Testis (tissue), 3 donors: ENCODE data around the gene RASGEF1C. TPM values are rescaled to one million over a fixed set of nuclear protein-coding genes. Genes with fewer than 3 reads are reported as not detected.

ENCODE experiments used
- DNase-seq: peaks from one replicate; pipeline ENCODE4 v3.0.0-alpha.2; 2019
- H3K27ac ChIP-seq, 2 donors: fragments of 200-600 bp; sonication (generic); one replicate each; pipeline ENCODE4 v1.5.1; 2019
- H3K27me3 ChIP-seq: fragments of 200-600 bp; sonication (generic); one replicate; pipeline ENCODE4 v1.5.1; 2019
- H3K36me3 ChIP-seq: fragments of 200-600 bp; sonication (generic); one replicate; pipeline ENCODE4 v1.5.1; 2017; ENCODE audit warnings: low read depth; ENCODE audit errors: missing control alignments
- H3K4me1 ChIP-seq: fragments of 200-600 bp; sonication (generic); one replicate; pipeline ENCODE4 v1.5.1; 2019
- H3K4me3 ChIP-seq, 2 donors: fragments of 200-600 bp; sonication (generic); one replicate each; pipeline ENCODE4 v1.5.1; 2017 to 2019
- H3K9me3 ChIP-seq: fragments of 200-600 bp; sonication (generic); one replicate; pipeline ENCODE4 v1.5.1; 2017
- CTCF ChIP-seq, 3 experiments: fragments of 450-650 bp in 2 of 3; fragments of 200-600 bp in 1 of 3; sonication (generic) in 1 of 3; IDR thresholded peaks; one replicate each; pipeline ENCODE4 v1.5.1; 2016 to 2019; ENCODE audit warnings: antibody characterized with exemption in 3 of 3, mild to moderate bottlenecking in 2 of 3, moderate library complexity in 1 of 3
- POLR2A ChIP-seq: fragments of 450-650 bp; IDR thresholded peaks from one replicate; pipeline ENCODE4 v1.6.1; 2017; ENCODE audit warnings: antibody characterized with exemption, mild to moderate bottlenecking, moderate library complexity
- WGBS, 2 donors: methylation state at CpG; one replicate each; pipeline ENCODE4 v1.1.5; 2018; 5-methylcytosine and 5-hydroxymethylcytosine counted together
- intact Hi-C: fragments of 100-400 bp; cut with DNase I; formaldehyde crosslinking; loops from one replicate; pipeline ENCODE4 v1.15.1; 2023; ENCODE audit warnings: low total_unique reads
- polyA plus RNA-seq: library from polyadenylated mRNA; stranded (reverse); fragments of 350-450 nt; fragmentation: Illumina TruSeq; extraction: RNeasy Lipid Tissue Mini Kit (QIAGEN cat#74804); gene quantifications from one replicate; pipeline ENCODE4 v1.2.3, GENCODE V29; 2014; ENCODE audit warnings: low read depth, low replicate concordance; ENCODE audit not compliant: insufficient read depth
- total RNA-seq, 2 donors: library from RNA; depleted of rRNA; stranded (reverse); fragments of >200 nt; gene quantifications; one replicate each; pipeline ENCODE4 v1.2.3, GENCODE V29; 2016

Gene RASGEF1C
- total and polyA plus RNA-seq, 3 donors from 2014 or later: 8.0 to 19.0 (median 8.5) TPM

GRCh38 chr5:180103487-180104167, 105.4 kb downstream of the RASGEF1C start:
- Histone ChIP-seq H3K4me1 (no peaks in the 10 kb centered on the region), H3K4me3 (no peak overlapping the region), H3K27me3 (no peaks in the 10 kb centered on the region), H3K36me3 (no peaks in the 10 kb centered on the region), H3K9me3 (no peaks in the 10 kb centered on the region), H3K27ac (no peak overlapping the region)
- intact Hi-C loops: no loop called here
- TF ChIP-seq POLR2A (no peak), CTCF (IDR thresholded peaks at IDR 0.05) (no peak)
- DNase-seq: no peak
- WGBS, 2 donors: 79 to 88% methylated on average over 6 of the region's 6 CpGs

- no peaks in the 10 kb centered on the region for H3K36me3 ChIP-seq
- H3K27me3 ChIP-seq: no peaks in the 10 kb centered on the region
- no peak for DNase-seq
- no peaks in the 10 kb centered on the region for H3K4me1 ChIP-seq
- intact Hi-C loops: no loop called here
- H3K4me3 ChIP-seq: no peak overlapping the region
- TF ChIP-seq POLR2A (no peak), CTCF (IDR thresholded peaks at IDR 0.05) (no peak)
- WGBS, 2 donors: 76 to 78% methylated on average over 9 of the region's 9 CpGs
- no peak overlapping the region for H3K27ac ChIP-seq
- H3K9me3 ChIP-seq: no peaks in the 10 kb centered on the region
These were observed 106.4 kb downstream of the RASGEF1C start for GRCh38 chr5:180102636-180103035.

GRCh38 chr5:180101451-180102105, 107.4 kb downstream of the RASGEF1C start:
- no peaks in the 10 kb centered on the region for H3K27me3 ChIP-seq
- intact Hi-C loops: no loop called here
- H3K4me1 ChIP-seq: no peaks in the 10 kb centered on the region
- H3K27ac ChIP-seq: no peak overlapping the region
- WGBS, 2 donors: 90 to 92% methylated on average over 20 of the region's 20 CpGs
- no peak overlapping the region for H3K4me3 ChIP-seq
- TF ChIP-seq CTCF (IDR thresholded peaks at IDR 0.05): no peak
- TF ChIP-seq POLR2A: no peak
- no peaks in the 10 kb centered on the region for H3K36me3 ChIP-seq
- DNase-seq: no peak
- no peaks in the 10 kb centered on the region for H3K9me3 ChIP-seq

DNA sequence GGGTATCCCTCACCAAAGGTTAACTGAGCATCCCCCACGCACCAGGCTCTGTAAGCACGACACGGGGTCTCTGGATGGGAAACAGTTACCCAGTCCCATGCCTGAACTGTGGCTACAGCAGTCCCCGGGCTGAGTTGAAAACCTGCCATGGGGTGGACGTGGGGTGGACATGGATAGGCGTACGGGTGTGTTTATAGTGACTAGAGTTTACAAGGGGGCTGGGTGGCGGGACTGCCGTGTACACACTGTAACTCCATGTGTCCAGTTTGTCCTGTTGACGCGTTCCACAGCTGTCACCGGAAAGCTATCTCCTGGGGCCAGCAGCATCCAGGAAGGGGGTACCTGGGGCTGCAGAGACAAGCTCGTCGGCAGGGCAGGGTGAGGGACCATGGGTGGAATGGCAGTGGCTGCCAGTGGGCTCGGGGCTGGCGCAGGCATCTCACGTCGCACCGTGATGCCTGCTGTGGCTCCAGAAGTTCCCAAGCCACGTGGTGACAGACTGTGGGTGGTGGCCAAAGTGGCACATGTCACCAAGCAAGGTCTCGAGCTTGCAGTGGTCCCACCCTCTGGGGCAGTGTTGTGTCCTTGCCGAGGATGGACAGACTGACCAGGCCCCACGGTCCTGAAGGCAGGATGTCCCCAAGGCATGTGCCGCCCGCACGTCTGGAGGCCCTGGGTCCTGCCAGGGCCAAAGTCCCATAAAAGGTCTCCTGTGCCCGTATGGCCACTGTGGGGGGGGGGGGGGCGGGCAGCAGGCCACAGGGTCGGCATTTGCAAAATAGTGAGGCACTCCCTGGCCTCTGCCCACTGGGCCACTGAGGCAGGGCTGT, 108.2 kb downstream of the RASGEF1C start:
- H3K36me3 ChIP-seq: no peaks in the 10 kb centered on the region
- 60 to 86% methylated on average over 1 to 29 of the region's 29 CpGs for WGBS, 2 donors
- intact Hi-C loops: no loop called here

More for the DNA sequence above, 108.2 kb downstream of the RASGEF1C start:
- Histone ChIP-seq H3K4me3 (no peak overlapping the region), H3K9me3 (no peaks in the 10 kb centered on the region), H3K27ac (no peak overlapping the region), H3K27me3 (no peaks in the 10 kb centered on the region), H3K4me1 (no peaks in the 10 kb centered on the region)
- TF ChIP-seq POLR2A (no peak), CTCF (IDR thresholded peaks at IDR 0.05) (no peak)
- DNase-seq: no peak
